Measurements from ENCODE around the gene MTHFS. TPM values are rescaled to one million over a fixed set of nuclear protein-coding genes. Genes with fewer than 3 reads are reported as not detected.

The MTHFS gene
- total RNA-seq, 4 donors from 2014 or later: 6.9 to 16.9 (median 16.3) TPM

GRCh38 chr15:79862191-79862590 lies 34.6 kb downstream of the MTHFS start:
- Histone ChIP-seq H3K27me3 (no peaks in the 10 kb centered on the region), H3K4me3 (no peak overlapping the region), H3K9me3 (no peaks in the 10 kb centered on the region), H3K4me1 (no peaks in the 10 kb centered on the region), H3K36me3 (peaks cover 0 to 13% (median 0%) of the 10 kb centered on the region in 3 donors), H3K27ac (no peak overlapping the region)
- WGBS, 2 donors: 92 to 96% methylated on average over 1 of the region's 1 CpG
- TF ChIP-seq CTCF (IDR thresholded peaks at IDR 0.05) (no peak), EP300 (IDR thresholded peaks at IDR 0.05) (no peak), POLR2A (IDR thresholded peaks at IDR 0.05) (no peak)
- no peak for DNase-seq (ENCODE audit: low spot score in 2 of 2)

GRCh38 chr15:79860661-79861060 lies 36.2 kb downstream of the MTHFS start:
- DNase-seq (ENCODE audit: low spot score in 2 of 2): no peak
- Histone ChIP-seq H3K4me3 (no peak overlapping the region), H3K27me3 (no peaks in the 10 kb centered on the region), H3K27ac (no peak overlapping the region), H3K9me3 (no peaks in the 10 kb centered on the region), H3K36me3 (peaks cover 0 to 3% (median 0%) of the 10 kb centered on the region in 3 donors), H3K4me1 (no peaks in the 10 kb centered on the region)
- TF ChIP-seq POLR2A (IDR thresholded peaks at IDR 0.05) (no peak), CTCF (IDR thresholded peaks at IDR 0.05) (no peak)
- WGBS, 2 donors: 93 to 94% methylated on average over 2 of the region's 2 CpGs

GRCh38 chr15:79858469-79858868 lies 38.3 kb downstream of the MTHFS start:
- TF ChIP-seq POLR2A (IDR thresholded peaks at IDR 0.05) (no peak), EP300 (IDR thresholded peaks at IDR 0.05) (no peak), CTCF (IDR thresholded peaks at IDR 0.05) (no peak)
- 87 to 89% methylated on average over 2 of the region's 2 CpGs for WGBS, 2 donors
- no peak for DNase-seq (ENCODE audit: low spot score in 2 of 2)
- no peaks in the 10 kb centered on the region for H3K9me3 ChIP-seq
- no peak overlapping the region for H3K27ac ChIP-seq
- H3K36me3 ChIP-seq: no peaks in the 10 kb centered on the region
- H3K4me1 ChIP-seq: peaks cover 0 to 4% (median 0%) of the 10 kb centered on the region in 4 donors
- H3K4me3 ChIP-seq: no peak overlapping the region
- H3K27me3 ChIP-seq: no peaks in the 10 kb centered on the region

- Histone ChIP-seq H3K4me3 (no peak overlapping the region), H3K36me3 (peaks cover 0 to 5% (median 0%) of the 10 kb centered on the region in 3 donors), H3K9me3 (no peaks in the 10 kb centered on the region), H3K27me3 (no peaks in the 10 kb centered on the region), H3K27ac (no peak overlapping the region), H3K4me1 (peaks cover 0 to 4% (median 0%) of the 10 kb centered on the region in 4 donors)
- peak; percentile 23 to 64 for DNase-seq (ENCODE audit: low spot score in 2 of 2)
- no peak for TF ChIP-seq POLR2A (IDR thresholded peaks at IDR 0.05)
- peak; percentile 74 to 88 (median 85) for TF ChIP-seq CTCF (IDR thresholded peaks at IDR 0.05)
- TF ChIP-seq EP300 (IDR thresholded peaks at IDR 0.05): no peak
- WGBS, 2 donors: 42 to 49% methylated on average over 8 of the region's 8 CpGs
Observed at GRCh38 chr15:79853492-79854328, 43.1 kb downstream of the MTHFS start.

GRCh38 chr15:79849789-79850188 lies 47.0 kb downstream of the MTHFS start:
- WGBS, 2 donors: 74 to 76% methylated on average over 3 of the region's 3 CpGs
- TF ChIP-seq POLR2A (IDR thresholded peaks at IDR 0.05) (no peak), EP300 (IDR thresholded peaks at IDR 0.05) (no peak), CTCF (IDR thresholded peaks at IDR 0.05) (peak in 2 of 5 experiments; percentile 27 to 35)

More at GRCh38 chr15:79849789-79850188, 47.0 kb downstream of the MTHFS start:
- Histone ChIP-seq H3K36me3 (peaks cover 0 to 18% (median 0%) of the 10 kb centered on the region in 3 donors), H3K4me3 (no peak overlapping the region), H3K27me3 (no peaks in the 10 kb centered on the region), H3K27ac (no peak overlapping the region), H3K9me3 (no peaks in the 10 kb centered on the region), H3K4me1 (peaks cover 0 to 4% (median 0%) of the 10 kb centered on the region in 4 donors)
- no peak for DNase-seq (ENCODE audit: low spot score in 2 of 2)
